NT2/D1 (cell line): ENCODE data around the gene PNPLA6.

ENCODE experiments used
- SUZ12 ChIP-seq: IDR thresholded peaks from 2 replicates; pipeline ENCODE4 v1.6.1; 2011; ENCODE audit not compliant: insufficient read length, insufficient read depth; ENCODE audit errors: extremely low read depth
- YY1 ChIP-seq: IDR thresholded peaks from 2 replicates; pipeline ENCODE4 v1.6.1; 2011; ENCODE audit not compliant: insufficient read length, insufficient read depth

DNA sequence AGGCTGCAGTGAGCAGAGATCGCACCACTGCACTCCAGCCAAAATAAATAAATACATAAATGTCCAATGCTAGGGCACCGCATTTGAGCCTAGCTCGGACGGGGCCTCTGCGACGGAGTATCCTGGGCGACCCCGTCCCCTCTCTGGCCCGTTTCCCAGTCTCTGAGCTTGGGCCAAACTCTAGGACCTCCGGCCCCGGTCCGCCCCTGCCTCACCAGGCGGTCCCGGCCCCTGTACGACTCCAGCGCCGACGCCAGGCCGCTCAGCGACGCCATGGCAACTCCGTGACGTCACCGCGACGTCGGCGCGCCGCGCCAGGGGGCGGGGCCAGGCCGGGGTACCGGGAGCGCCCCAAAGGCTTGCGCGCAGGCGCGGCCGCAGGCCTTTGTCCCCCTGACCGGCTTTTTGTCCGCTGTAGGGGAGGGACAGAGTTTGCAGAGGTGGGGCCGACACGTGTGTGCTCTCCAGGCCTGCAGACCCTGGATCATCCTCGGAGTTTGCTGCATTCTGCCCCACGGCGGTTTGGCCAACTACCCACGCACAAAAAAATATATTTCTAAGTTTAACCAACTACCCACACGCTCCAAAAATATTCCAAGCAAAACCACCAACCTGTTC lies 46.7 kb upstream of the PNPLA6 start, which contains the start of gene PEX11G:
- TF ChIP-seq YY1 (no peak), SUZ12 (no peak)
